Measurements from ENCODE around the gene TRIM38.
"Not testable (repeated sequence)": the region's sequence is repeated elsewhere in the genome, so short reads cannot be mapped to it uniquely, and the experiment has no call there.

The TRIM38 gene

GRCh38 chr6:25962149-25963127 lies at the start of gene TRIM38:
TRIM38 (plus strand) TSS chr6:25962802; CDS start chr6:25966523, 3,721 bp downstream.
- DNase-seq, result no peak

GRCh38 chr6:25913741-25914140 lies 48.9 kb upstream of the TRIM38 start:
- no peak for DNase-seq

GRCh38 chr6:25916330-25916729 lies 46.3 kb upstream of the TRIM38 start:
- no peak for DNase-seq

GRCh38 chr6:25916789-25917490 lies 45.7 kb upstream of the TRIM38 start:
- no peak for DNase-seq

- no peak for DNase-seq
Observed at GRCh38 chr6:25918083-25918683, 44.4 kb upstream of the TRIM38 start.

- DNase-seq, result no peak
Observed at GRCh38 chr6:25919657-25920056, 42.9 kb upstream of the TRIM38 start.

GRCh38 chr6:25921525-25922203 lies 40.9 kb upstream of the TRIM38 start:
- no peak for DNase-seq

- no peak for DNase-seq
Observed at GRCh38 chr6:25922301-25922700, 40.3 kb upstream of the TRIM38 start.

- DNase-seq, result no peak
Observed at GRCh38 chr6:25925876-25926275, 36.7 kb upstream of the TRIM38 start.

- no peak for DNase-seq
Observed at GRCh38 chr6:25927178-25927577, 35.4 kb upstream of the TRIM38 start.

- no peak for DNase-seq
Observed at GRCh38 chr6:25927756-25928216, 34.8 kb upstream of the TRIM38 start.

GRCh38 chr6:25928562-25929324 lies 33.9 kb upstream of the TRIM38 start:
- DNase-seq, result no peak

GRCh38 chr6:25929785-25930184 lies 32.8 kb upstream of the TRIM38 start:
- not testable (repeated sequence) for DNase-seq

GRCh38 chr6:25930532-25931410 lies 31.8 kb upstream of the TRIM38 start, which contains the start of gene SLC17A2:
SLC17A2 (minus strand) TSS chr6:25930691; CDS start chr6:25925796, 4,895 bp downstream.
- no peak for DNase-seq

- DNase-seq, result no peak
Observed at GRCh38 chr6:25931411-25931709, 31.2 kb upstream of the TRIM38 start.

- DNase-seq, result no peak
Observed at GRCh38 chr6:25934156-25934555, 28.4 kb upstream of the TRIM38 start.

GRCh38 chr6:25934735-25935313 lies 27.8 kb upstream of the TRIM38 start:
- DNase-seq, result no peak

- DNase-seq, result no peak
Observed at GRCh38 chr6:25935953-25936352, 26.6 kb upstream of the TRIM38 start.

GRCh38 chr6:25939593-25939992 lies 23.0 kb upstream of the TRIM38 start:
- DNase-seq, result no peak

GRCh38 chr6:25942561-25943147 lies 19.9 kb upstream of the TRIM38 start:
- DNase-seq, result no peak
